Trophoblast cell (in vitro differentiated cells and primary cell): ENCODE data around the gene GOPC.

Experiments used
- DNase-seq, 2 donors: peaks; one replicate each; pipeline ENCODE4 v3.0.0-alpha.2; 2016
- H2AFZ ChIP-seq: 2 replicates; pipeline ENCODE4 v1.6.1; 2013; ENCODE audit warnings: low read length, moderate library complexity, mild to moderate bottlenecking; ENCODE audit not compliant: insufficient read depth, poor library complexity
- H2AK5ac ChIP-seq: 2 replicates; pipeline ENCODE4 v1.6.1; 2013; ENCODE audit warnings: mild to moderate bottlenecking, low read length
- H2BK120ac ChIP-seq: 2 replicates; pipeline ENCODE4 v1.6.1; 2013; ENCODE audit warnings: low read length, mild to moderate bottlenecking, moderate library complexity; ENCODE audit not compliant: insufficient read depth, poor library complexity
- H2BK12ac ChIP-seq: 2 replicates; pipeline ENCODE4 v1.6.1; 2013; ENCODE audit warnings: mild to moderate bottlenecking, low read length, moderate library complexity
- H2BK5ac ChIP-seq: 2 replicates; pipeline ENCODE4 v1.6.1; 2013; ENCODE audit warnings: low read length, low read depth, moderate library complexity, mild to moderate bottlenecking; ENCODE audit not compliant: poor library complexity
- H3K14ac ChIP-seq: 2 replicates; pipeline ENCODE4 v1.6.1; 2013; ENCODE audit warnings: mild to moderate bottlenecking, low read length
- H3K18ac ChIP-seq: 2 replicates; pipeline ENCODE4 v1.6.1; 2013; ENCODE audit warnings: mild to moderate bottlenecking, low read length
- H3K23ac ChIP-seq: 2 replicates; pipeline ENCODE4 v1.6.1; 2013; ENCODE audit warnings: low read length
- H3K27ac ChIP-seq: 2 replicates; pipeline ENCODE4 v1.5.1; 2013; ENCODE audit warnings: low read depth, mild to moderate bottlenecking, inconsistent platforms, low read length, moderate library complexity
- H3K27me3 ChIP-seq: 2 replicates; pipeline ENCODE4 v1.6.1; 2013; ENCODE audit warnings: inconsistent platforms, mild to moderate bottlenecking, low read length, moderate library complexity; ENCODE audit not compliant: insufficient read depth
- H3K36me3 ChIP-seq, 2 experiments: 1 replicate in 1 of 2; 2 replicates in 1 of 2; pipeline ENCODE4 v1.6.1; 2013; ENCODE audit warnings: low read length in 2 of 2, mild to moderate bottlenecking in 2 of 2, moderate library complexity in 1 of 2; ENCODE audit not compliant: insufficient read depth in 2 of 2, control insufficient read depth in 1 of 2
- H3K4ac ChIP-seq: 2 replicates; pipeline ENCODE4 v1.6.1; 2013; ENCODE audit warnings: low read depth, mild to moderate bottlenecking, low read length, moderate library complexity
- H3K4me1 ChIP-seq, 2 experiments: 1 replicate in 1 of 2; 2 replicates in 1 of 2; pipeline ENCODE4 v1.6.1; 2013; ENCODE audit warnings: low read length in 2 of 2, mild to moderate bottlenecking in 2 of 2, moderate library complexity in 1 of 2; ENCODE audit not compliant: insufficient read depth in 2 of 2, control insufficient read depth in 1 of 2
- H3K4me2 ChIP-seq: 2 replicates; pipeline ENCODE4 v1.6.1; 2013; ENCODE audit warnings: inconsistent platforms, mild to moderate bottlenecking, low read length, moderate library complexity
- H3K4me3 ChIP-seq: 2 replicates; pipeline ENCODE4 v1.5.1; 2013; ENCODE audit warnings: mild to moderate bottlenecking, low read depth, low read length, inconsistent platforms
- H3K79me1 ChIP-seq: one replicate; pipeline ENCODE4 v1.6.1; 2013; ENCODE audit warnings: low read length
- H3K79me2 ChIP-seq: 2 replicates; pipeline ENCODE4 v1.6.1; 2013; ENCODE audit warnings: low read length, mild to moderate bottlenecking; ENCODE audit not compliant: control insufficient read depth, insufficient read depth, poor library complexity
- H3K9ac ChIP-seq: 2 replicates; pipeline ENCODE4 v1.6.1; 2013; ENCODE audit warnings: mild to moderate bottlenecking, low read length
- H3K9me3 ChIP-seq: 2 replicates; pipeline ENCODE4 v1.6.1; 2013; ENCODE audit warnings: low read depth, mild to moderate bottlenecking, control low read depth, inconsistent platforms, low read length; ENCODE audit not compliant: insufficient read depth
- H4K12ac ChIP-seq: 2 replicates; pipeline ENCODE4 v1.6.1; 2013; ENCODE audit warnings: low read depth, mild to moderate bottlenecking, low read length, moderate library complexity
- H4K8ac ChIP-seq: 2 replicates; pipeline ENCODE4 v1.6.1; 2013; ENCODE audit warnings: low read depth, mild to moderate bottlenecking, low read length, moderate library complexity
- H4K91ac ChIP-seq: one replicate; pipeline ENCODE4 v1.6.1; 2013; ENCODE audit warnings: low read depth, mild to moderate bottlenecking, low read length, moderate library complexity
- WGBS: extraction: QIAGEN DNeasy Blood & Tissue Kit; methylation state at CpG from one replicate; pipeline ENCODE4 v1.1.7; 2013; ENCODE audit warnings: missing lambda C conversion rate; ENCODE audit not compliant: insufficient read length, insufficient coverage; ENCODE audit errors: extremely low coverage; 5-methylcytosine and 5-hydroxymethylcytosine counted together

Gene GOPC

GRCh38 chr6:117557951-117558350, 44.4 kb downstream of the GOPC start:
- no CpG with 5 or more reads among the region's 3 CpGs for WGBS

DNA sequence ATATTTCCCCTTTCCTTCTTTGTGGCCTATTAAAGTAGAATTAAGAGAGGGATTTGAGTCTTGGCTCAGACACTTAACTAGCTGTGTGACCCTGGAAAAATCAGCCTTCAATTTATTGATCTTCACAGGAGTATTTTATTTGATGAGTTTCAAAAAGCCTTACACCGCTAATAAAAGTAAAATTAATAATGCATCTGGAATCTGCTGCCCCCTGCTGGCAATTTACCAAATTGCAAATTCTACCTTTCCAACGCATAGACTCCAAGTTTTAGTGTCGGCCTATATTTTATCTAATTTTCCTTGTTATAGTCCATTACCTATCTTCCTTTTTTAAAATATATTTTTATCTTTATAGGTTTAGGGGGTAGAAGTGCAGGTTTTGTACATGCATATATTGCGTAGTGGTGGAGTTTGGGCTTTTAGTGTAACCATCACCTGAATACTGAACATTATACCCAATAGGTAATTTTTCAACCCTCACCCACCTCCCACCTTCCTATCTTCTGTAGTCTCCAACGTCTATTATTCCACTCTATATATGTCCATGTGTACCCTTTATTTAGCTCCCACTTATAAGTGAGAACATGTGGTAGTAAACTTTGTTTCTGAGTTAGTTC, 46.3 kb downstream of the GOPC start:
- no peak overlapping the region for H3K18ac ChIP-seq
- no peak overlapping the region for H3K9ac ChIP-seq
- H3K27ac ChIP-seq = no peak overlapping the region
- H2BK120ac ChIP-seq = no peak overlapping the region
- H3K9me3 ChIP-seq = no peaks in the 10 kb centered on the region
- no peak overlapping the region for H2BK12ac ChIP-seq
- H3K79me1 ChIP-seq = peaks cover 5% of the 10 kb centered on the region
- DNase-seq = peak; percentile 30 to 86
- no peak overlapping the region for H3K4ac ChIP-seq
- H3K4me1 ChIP-seq = peaks cover 3 to 9% of the 10 kb centered on the region in 2 experiments
- no CpG with 5 or more reads among the region's 5 CpGs for WGBS
- no peaks in the 10 kb centered on the region for H3K79me2 ChIP-seq
- H3K4me3 ChIP-seq = no peak overlapping the region
- H4K91ac ChIP-seq = no peak overlapping the region
- no peak overlapping the region for H3K4me2 ChIP-seq
- H2BK5ac ChIP-seq = no peak overlapping the region
- H2AFZ ChIP-seq = no peak overlapping the region
- H3K27me3 ChIP-seq = no peaks in the 10 kb centered on the region
- H4K8ac ChIP-seq = no peak overlapping the region
- no peak overlapping the region for H2AK5ac ChIP-seq
- no peak overlapping the region for H3K23ac ChIP-seq
- peaks cover 0 to 7% of the 10 kb centered on the region in 2 experiments for H3K36me3 ChIP-seq
- H3K14ac ChIP-seq = no peak overlapping the region
- no peak overlapping the region for H4K12ac ChIP-seq

More at GRCh38 chr6:117557951-117558350, 44.4 kb downstream of the GOPC start:
- no peak overlapping the region for H2BK120ac ChIP-seq
- H3K4me1 ChIP-seq = peaks cover 0 to under 1% of the 10 kb centered on the region in 2 experiments
- H3K79me1 ChIP-seq = no peaks in the 10 kb centered on the region
- no peak overlapping the region for H3K9ac ChIP-seq
- H2AK5ac ChIP-seq = no peak overlapping the region
- DNase-seq = no peak
- H3K4ac ChIP-seq = no peak overlapping the region
- H3K4me2 ChIP-seq = no peak overlapping the region
- no peak overlapping the region for H2AFZ ChIP-seq
- no peak overlapping the region for H3K27ac ChIP-seq
- no peak overlapping the region for H3K4me3 ChIP-seq
- H3K9me3 ChIP-seq = no peaks in the 10 kb centered on the region
- H4K8ac ChIP-seq = no peak overlapping the region
- H4K91ac ChIP-seq = no peak overlapping the region
- H4K12ac ChIP-seq = no peak overlapping the region
- no peaks in the 10 kb centered on the region for H3K79me2 ChIP-seq
- H3K27me3 ChIP-seq = no peaks in the 10 kb centered on the region
- H2BK12ac ChIP-seq = no peak overlapping the region
- no peak overlapping the region for H3K14ac ChIP-seq
- H3K18ac ChIP-seq = no peak overlapping the region
- H2BK5ac ChIP-seq = no peak overlapping the region
- H3K36me3 ChIP-seq = peaks cover 0 to 9% of the 10 kb centered on the region in 2 experiments
- H3K23ac ChIP-seq = no peak overlapping the region

DNA sequence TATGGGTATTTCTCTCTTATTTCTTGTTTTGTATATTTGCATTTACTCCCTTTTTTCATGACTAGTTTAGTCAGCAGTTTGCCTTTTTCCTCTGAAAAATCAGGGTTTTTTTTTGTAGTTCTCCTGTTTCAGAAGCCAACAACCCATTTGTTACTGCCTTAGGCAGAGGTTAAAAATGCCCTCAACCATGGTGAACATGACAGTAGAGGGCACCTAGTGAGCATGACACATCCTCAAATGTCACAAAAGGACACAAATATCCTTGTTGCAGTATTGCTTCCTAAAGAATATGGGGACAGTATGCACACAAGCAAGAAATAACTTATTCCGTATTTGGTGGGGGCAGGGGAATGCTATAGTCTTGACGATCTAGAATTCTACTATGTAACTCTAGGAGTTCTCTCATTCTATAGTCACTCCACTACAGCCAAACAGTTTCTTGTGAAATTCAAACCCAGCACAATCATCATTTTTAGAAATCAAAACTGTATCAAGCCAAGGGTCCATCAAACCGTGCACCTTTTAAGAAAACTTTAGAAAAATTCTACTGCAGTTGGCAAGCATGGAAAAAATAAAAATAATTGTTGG, 47.0 kb downstream of the GOPC start:
- no peak overlapping the region for H2BK12ac ChIP-seq
- H2BK120ac ChIP-seq = no peak overlapping the region
- no CpG with 5 or more reads among the region's 3 CpGs for WGBS
- peaks cover 7 to 13% of the 10 kb centered on the region in 2 experiments for H3K4me1 ChIP-seq
- no peak overlapping the region for H4K91ac ChIP-seq
- H2AK5ac ChIP-seq = no peak overlapping the region
- H2BK5ac ChIP-seq = no peak overlapping the region
- H3K23ac ChIP-seq = no peak overlapping the region
- no peaks in the 10 kb centered on the region for H3K27me3 ChIP-seq
- H3K14ac ChIP-seq = no peak overlapping the region
- H3K9me3 ChIP-seq = no peaks in the 10 kb centered on the region
- H3K27ac ChIP-seq = no peak overlapping the region
- H3K79me1 ChIP-seq = peaks cover 9% of the 10 kb centered on the region
- H3K4me2 ChIP-seq = no peak overlapping the region
- no peak overlapping the region for H4K8ac ChIP-seq
- H3K9ac ChIP-seq = no peak overlapping the region
- no peak overlapping the region for H3K18ac ChIP-seq
- no peak overlapping the region for H3K4ac ChIP-seq
- H3K36me3 ChIP-seq = peaks cover 0 to 7% of the 10 kb centered on the region in 2 experiments
- no peak overlapping the region for H4K12ac ChIP-seq
- H3K79me2 ChIP-seq = no peaks in the 10 kb centered on the region
- no peak overlapping the region for H3K4me3 ChIP-seq
- no peak overlapping the region for H2AFZ ChIP-seq
- no peak for DNase-seq

DNA sequence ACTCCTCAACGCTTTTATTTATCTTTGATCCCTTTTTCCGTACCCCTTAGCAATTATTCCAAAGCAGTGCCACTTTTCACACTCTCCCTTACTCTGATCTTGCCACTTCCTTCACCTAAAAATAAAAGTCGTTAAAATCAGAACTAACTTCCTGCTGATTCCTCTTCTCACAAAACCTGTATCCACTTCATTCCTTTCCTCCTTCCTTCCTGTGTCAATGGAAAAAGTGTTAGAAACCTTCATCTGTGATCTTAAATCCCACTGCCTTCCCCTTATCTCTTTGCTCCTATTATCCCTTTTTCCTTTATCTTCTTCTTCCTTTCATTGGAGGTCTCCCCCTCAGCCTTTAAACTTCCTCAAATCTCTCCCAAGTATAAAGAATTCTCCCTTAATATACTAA, 49.2 kb downstream of the GOPC start:
- no peak overlapping the region for H3K4me3 ChIP-seq
- no peak overlapping the region for H4K12ac ChIP-seq
- H3K14ac ChIP-seq = no peak overlapping the region
- DNase-seq = no peak
- no peak overlapping the region for H3K4ac ChIP-seq
- H3K36me3 ChIP-seq = peaks cover 2 to 3% of the 10 kb centered on the region in 2 experiments
- no peak overlapping the region for H4K91ac ChIP-seq
- H3K79me2 ChIP-seq = peaks cover 2% of the 10 kb centered on the region
- no CpG with 5 or more reads among the region's 3 CpGs for WGBS
- no peak overlapping the region for H2AFZ ChIP-seq
- H2BK120ac ChIP-seq = no peak overlapping the region
- no peak overlapping the region for H3K23ac ChIP-seq
- H3K27me3 ChIP-seq = no peaks in the 10 kb centered on the region
- H3K9ac ChIP-seq = no peak overlapping the region
- no peak overlapping the region for H3K27ac ChIP-seq
- no peak overlapping the region for H2AK5ac ChIP-seq
- no peak overlapping the region for H3K4me2 ChIP-seq
- no peak overlapping the region for H2BK12ac ChIP-seq
- H4K8ac ChIP-seq = no peak overlapping the region
- peaks cover 14 to 23% of the 10 kb centered on the region in 2 experiments for H3K4me1 ChIP-seq
- no peak overlapping the region for H3K18ac ChIP-seq
- no peak overlapping the region for H2BK5ac ChIP-seq
- no peaks in the 10 kb centered on the region for H3K9me3 ChIP-seq
- peaks cover 19% of the 10 kb centered on the region for H3K79me1 ChIP-seq
